ENCODE results near the gene PTPN5. TPM values are rescaled to one million over a fixed set of nuclear protein-coding genes. Genes with fewer than 3 reads are reported as not detected.

PTPN5 gene
- total RNA-seq, 2 donors from 2014 or later, result 1.4 to 5.3 TPM

- Histone ChIP-seq H3K27ac (no peak overlapping the region), H3K27me3 (no peaks in the 10 kb centered on the region), H3K4me3 (no peak overlapping the region), H3K36me3 (no peaks in the 10 kb centered on the region), H3K4me1 (peaks cover 0 to 6% of the 10 kb centered on the region in 2 donors), H3K9me3 (no peaks in the 10 kb centered on the region)
- TF ChIP-seq, protein P1, sequence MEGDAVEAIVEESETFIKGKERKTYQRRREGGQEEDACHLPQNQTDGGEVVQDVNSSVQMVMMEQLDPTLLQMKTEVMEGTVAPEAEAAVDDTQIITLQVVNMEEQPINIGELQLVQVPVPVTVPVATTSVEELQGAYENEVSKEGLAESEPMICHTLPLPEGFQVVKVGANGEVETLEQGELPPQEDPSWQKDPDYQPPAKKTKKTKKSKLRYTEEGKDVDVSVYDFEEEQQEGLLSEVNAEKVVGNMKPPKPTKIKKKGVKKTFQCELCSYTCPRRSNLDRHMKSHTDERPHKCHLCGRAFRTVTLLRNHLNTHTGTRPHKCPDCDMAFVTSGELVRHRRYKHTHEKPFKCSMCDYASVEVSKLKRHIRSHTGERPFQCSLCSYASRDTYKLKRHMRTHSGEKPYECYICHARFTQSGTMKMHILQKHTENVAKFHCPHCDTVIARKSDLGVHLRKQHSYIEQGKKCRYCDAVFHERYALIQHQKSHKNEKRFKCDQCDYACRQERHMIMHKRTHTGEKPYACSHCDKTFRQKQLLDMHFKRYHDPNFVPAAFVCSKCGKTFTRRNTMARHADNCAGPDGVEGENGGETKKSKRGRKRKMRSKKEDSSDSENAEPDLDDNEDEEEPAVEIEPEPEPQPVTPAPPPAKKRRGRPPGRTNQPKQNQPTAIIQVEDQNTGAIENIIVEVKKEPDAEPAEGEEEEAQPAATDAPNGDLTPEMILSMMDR (IDR thresholded peaks at IDR 0.05), result no peak
- DNase-seq (ENCODE audit: low spot score), result no peak
Observed at GRCh38 chr11:18728658-18729057, 62.9 kb downstream of the PTPN5 start.

DNA sequence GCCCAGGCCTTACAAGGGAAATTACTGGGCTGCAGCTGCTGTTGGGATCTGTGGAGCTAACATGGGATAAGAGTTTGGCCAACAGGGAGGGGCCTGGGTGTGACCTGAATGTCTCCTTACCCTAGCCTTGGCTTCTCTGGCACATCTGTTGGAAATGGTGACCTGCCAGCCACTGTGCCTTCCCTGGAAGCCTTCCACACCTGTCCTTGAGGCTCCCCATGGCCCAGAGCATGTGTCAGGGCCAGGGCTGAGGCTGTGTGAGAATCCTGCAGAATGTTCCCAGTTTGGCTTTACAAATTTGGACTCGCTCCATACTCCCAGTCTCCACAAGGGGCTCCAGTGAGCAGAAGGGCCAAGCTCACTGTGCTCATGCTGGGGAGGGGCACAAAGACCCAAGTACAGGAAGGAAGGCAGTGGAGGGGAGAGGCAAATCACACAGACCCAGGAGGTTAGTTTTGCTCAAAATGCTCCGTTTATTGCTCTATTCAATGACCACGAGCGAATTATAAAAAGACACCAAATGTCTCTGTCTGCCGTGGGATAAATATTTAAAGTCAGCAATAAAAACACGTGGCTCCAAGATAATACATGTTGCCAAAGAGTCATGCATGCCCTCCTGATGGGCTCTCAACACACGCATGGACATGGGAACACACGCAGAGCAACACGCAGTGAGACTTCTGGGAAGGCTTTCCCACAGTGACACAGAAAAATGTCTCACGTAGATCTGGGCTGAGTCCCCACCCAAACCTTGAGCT is 63.9 kb downstream of the PTPN5 start:
- H3K27ac ChIP-seq, result no peak overlapping the region
- no peak overlapping the region for H3K4me3 ChIP-seq
- TF ChIP-seq, protein P1 (IDR thresholded peaks at IDR 0.05), result peak; percentile 65 to 74
- no peaks in the 10 kb centered on the region for H3K36me3 ChIP-seq
- no peaks in the 10 kb centered on the region for H3K27me3 ChIP-seq
- no peak for DNase-seq (ENCODE audit: low spot score)
- no peaks in the 10 kb centered on the region for H3K9me3 ChIP-seq
- peaks cover 0 to 6% of the 10 kb centered on the region in 2 donors for H3K4me1 ChIP-seq

GRCh38 chr11:18726040-18726439 is 65.6 kb downstream of the PTPN5 start, which contains the start of gene IGSF22:
Gene IGSF22 (minus strand): TSS chr11:18726188. CDS start chr11:18724236, 1,952 bp downstream.
- Histone ChIP-seq H3K9me3 (no peaks in the 10 kb centered on the region), H3K27ac (no peak within 1 kb of the TSS), H3K4me1 (peaks cover 0 to 14% of the 10 kb centered on the region in 2 donors), H3K4me3 (no peak within 1 kb of the TSS), H3K36me3 (no peaks in the 10 kb centered on the region), H3K27me3 (no peaks in the 10 kb centered on the region)
- DNase-seq (ENCODE audit: low spot score), result no peak
- TF ChIP-seq, protein P1 (IDR thresholded peaks at IDR 0.05), result no peak

- no peaks in the 10 kb centered on the region for H3K27me3 ChIP-seq
- DNase-seq (ENCODE audit: low spot score), result no peak
- no peak overlapping the region for H3K4me3 ChIP-seq
- H3K9me3 ChIP-seq, result no peaks in the 10 kb centered on the region
- no peak overlapping the region for H3K27ac ChIP-seq
- TF ChIP-seq, protein P1 (IDR thresholded peaks at IDR 0.05), result no peak
- peaks cover 0 to 21% of the 10 kb centered on the region in 2 donors for H3K4me1 ChIP-seq
- H3K36me3 ChIP-seq, result no peaks in the 10 kb centered on the region
Observed at GRCh38 chr11:18723991-18724390, 67.6 kb downstream of the PTPN5 start.

DNA sequence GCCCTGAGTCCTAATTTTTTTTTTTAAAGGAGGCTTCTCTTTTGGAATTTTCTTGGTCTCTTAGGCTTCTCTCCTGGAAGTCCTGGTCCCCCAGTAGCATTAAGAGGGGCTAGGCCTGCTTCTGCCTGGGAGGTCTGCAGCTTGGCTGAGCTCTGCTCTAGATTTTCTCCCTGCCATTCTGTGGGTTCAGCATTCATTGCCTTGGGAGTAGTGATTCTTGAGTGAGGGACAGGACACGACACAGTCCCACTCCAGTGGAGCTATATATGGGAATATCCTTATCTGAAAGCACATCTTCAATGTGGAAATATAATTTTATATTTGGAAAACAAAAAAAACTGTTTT is 69.3 kb downstream of the PTPN5 start:
- DNase-seq (ENCODE audit: low spot score), result no peak
- H3K27me3 ChIP-seq, result no peaks in the 10 kb centered on the region
- no peaks in the 10 kb centered on the region for H3K36me3 ChIP-seq
- H3K4me3 ChIP-seq, result no peak overlapping the region
- H3K27ac ChIP-seq, result peak overlapping the region in 1 of 2 donors; percentile 82
- H3K4me1 ChIP-seq, result peaks cover 0 to 15% of the 10 kb centered on the region in 2 donors
- H3K9me3 ChIP-seq, result no peaks in the 10 kb centered on the region
- TF ChIP-seq, protein P1 (IDR thresholded peaks at IDR 0.05), result peak; percentile 12

Measured in right atrium auricular region (tissue), 2 donors.